ENCODE data around the gene EMX1.
A peak's percentile ranks its signal among the peaks of the same experiment; 100 is the strongest.

Gene EMX1

DNA sequence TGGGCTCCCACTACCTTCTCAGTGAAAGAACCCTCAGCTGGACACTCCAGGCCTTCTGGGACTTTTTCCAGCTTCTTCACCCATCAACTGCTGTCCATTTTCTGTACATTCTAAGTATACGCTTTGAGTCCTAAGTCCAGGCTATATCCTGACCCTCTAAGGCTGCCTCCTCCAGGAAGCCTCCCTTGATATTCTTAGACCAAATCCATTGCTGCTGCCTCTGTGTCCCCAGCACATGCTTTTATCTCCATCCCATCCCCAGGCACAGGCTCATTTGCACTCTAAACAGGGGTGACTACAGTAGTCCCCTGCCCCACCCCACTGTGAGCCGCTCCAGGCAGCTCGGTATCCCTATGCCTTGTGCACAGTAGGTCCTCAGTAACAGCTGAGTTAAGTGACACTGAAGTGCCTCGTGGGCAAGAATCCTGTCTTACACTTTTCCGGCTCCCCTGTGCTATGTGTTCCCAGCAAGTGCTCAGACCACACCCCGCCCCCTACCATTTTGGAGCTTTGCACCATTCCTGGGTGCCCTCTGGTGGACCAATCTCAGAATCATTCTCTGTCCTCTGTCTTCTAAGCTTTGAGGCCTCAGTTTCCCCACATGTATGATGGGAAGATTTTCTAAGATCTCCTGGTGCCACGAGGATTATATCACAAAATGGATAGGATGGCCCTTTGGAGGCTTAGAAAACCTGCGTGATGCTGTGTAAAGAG, 34.9 kb downstream of the EMX1 start:
- no peak overlapping the region for H3K9ac ChIP-seq (ENCODE audit: low read depth, low read length, poor library complexity, severe bottlenecking)
- no peak overlapping the region for H3K4me3 ChIP-seq (ENCODE audit: low read length, poor library complexity, severe bottlenecking)
- no peaks in the 10 kb centered on the region for H3K36me3 ChIP-seq (ENCODE audit: insufficient read depth, low read length)

DNA sequence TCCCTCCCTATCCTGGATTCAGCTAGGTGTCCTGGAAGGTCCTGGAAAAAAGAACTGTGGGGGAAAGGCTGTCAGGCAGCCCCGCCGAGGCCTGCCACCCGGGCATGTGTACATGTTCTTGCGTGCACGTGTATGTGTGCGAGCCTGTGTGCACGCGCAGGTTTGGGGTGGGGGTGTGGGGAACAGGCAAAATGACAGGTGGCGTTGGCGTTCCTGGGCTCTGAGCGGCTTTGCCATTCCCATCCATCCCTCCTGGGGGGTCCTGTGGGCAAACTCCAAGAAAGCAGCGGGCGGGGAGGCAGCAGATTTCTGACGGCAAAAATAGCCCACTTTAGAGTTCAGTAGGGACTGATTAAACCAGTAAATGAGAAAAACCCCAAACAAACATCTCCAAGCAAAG, 35.6 kb downstream of the EMX1 start:
- Histone ChIP-seq H3K4me3 (ENCODE audit: low read length, poor library complexity, severe bottlenecking) (no peak overlapping the region), H3K79me2 (ENCODE audit: insufficient read depth, low read length) (peaks cover 40% of the 10 kb centered on the region), H4K20me1 (ENCODE audit: insufficient read depth, low read length, poor library complexity, severe bottlenecking) (peaks cover 22% of the 10 kb centered on the region), H3K4me2 (ENCODE audit: low read depth, low read length, poor library complexity, severe bottlenecking) (no peak overlapping the region), H3K36me3 (ENCODE audit: insufficient read depth, low read length) (no peaks in the 10 kb centered on the region), H2AFZ (ENCODE audit: low read length) (no peak overlapping the region), H3K9me2 (replicated peaks; ENCODE audit: low read depth, low read length) (no peaks in the 10 kb centered on the region), H3K27me3 (ENCODE audit: insufficient read depth, low read length, poor library complexity, severe bottlenecking) (no peaks in the 10 kb centered on the region), H3K9me3 (ENCODE audit: insufficient read depth, low read depth, low read length) (no peaks in the 10 kb centered on the region), H3F3A (ENCODE audit: low read depth) (no peaks in the 10 kb centered on the region), H3K9ac (ENCODE audit: low read depth, low read length, poor library complexity, severe bottlenecking) (no peak overlapping the region), H3K4me1 (ENCODE audit: insufficient read depth, low read length, poor library complexity, severe bottlenecking) (peaks cover 34% of the 10 kb centered on the region)
- TF ChIP-seq, protein P1, sequence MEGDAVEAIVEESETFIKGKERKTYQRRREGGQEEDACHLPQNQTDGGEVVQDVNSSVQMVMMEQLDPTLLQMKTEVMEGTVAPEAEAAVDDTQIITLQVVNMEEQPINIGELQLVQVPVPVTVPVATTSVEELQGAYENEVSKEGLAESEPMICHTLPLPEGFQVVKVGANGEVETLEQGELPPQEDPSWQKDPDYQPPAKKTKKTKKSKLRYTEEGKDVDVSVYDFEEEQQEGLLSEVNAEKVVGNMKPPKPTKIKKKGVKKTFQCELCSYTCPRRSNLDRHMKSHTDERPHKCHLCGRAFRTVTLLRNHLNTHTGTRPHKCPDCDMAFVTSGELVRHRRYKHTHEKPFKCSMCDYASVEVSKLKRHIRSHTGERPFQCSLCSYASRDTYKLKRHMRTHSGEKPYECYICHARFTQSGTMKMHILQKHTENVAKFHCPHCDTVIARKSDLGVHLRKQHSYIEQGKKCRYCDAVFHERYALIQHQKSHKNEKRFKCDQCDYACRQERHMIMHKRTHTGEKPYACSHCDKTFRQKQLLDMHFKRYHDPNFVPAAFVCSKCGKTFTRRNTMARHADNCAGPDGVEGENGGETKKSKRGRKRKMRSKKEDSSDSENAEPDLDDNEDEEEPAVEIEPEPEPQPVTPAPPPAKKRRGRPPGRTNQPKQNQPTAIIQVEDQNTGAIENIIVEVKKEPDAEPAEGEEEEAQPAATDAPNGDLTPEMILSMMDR (conservative IDR thresholded peaks at IDR 0.05; ENCODE audit: low read length) = no peak
- TF ChIP-seq EZH2phosphoT487 (IDR thresholded peaks at IDR 0.05; ENCODE audit: borderline replicate concordance) = no peak

More for the DNA sequence above, 34.9 kb downstream of the EMX1 start:
- Histone ChIP-seq H3K79me2 (ENCODE audit: insufficient read depth, low read length) (peaks cover 33% of the 10 kb centered on the region), H3K4me1 (ENCODE audit: insufficient read depth, low read length, poor library complexity, severe bottlenecking) (peaks cover 28% of the 10 kb centered on the region), H3K4me2 (ENCODE audit: low read depth, low read length, poor library complexity, severe bottlenecking) (no peak overlapping the region), H4K20me1 (ENCODE audit: insufficient read depth, low read length, poor library complexity, severe bottlenecking) (peaks cover 20% of the 10 kb centered on the region), H3F3A (ENCODE audit: low read depth) (no peaks in the 10 kb centered on the region), H3K27me3 (ENCODE audit: insufficient read depth, low read length, poor library complexity, severe bottlenecking) (no peaks in the 10 kb centered on the region), H2AFZ (ENCODE audit: low read length) (no peak overlapping the region), H3K9me2 (replicated peaks; ENCODE audit: low read depth, low read length) (no peaks in the 10 kb centered on the region), H3K9me3 (ENCODE audit: insufficient read depth, low read depth, low read length) (no peaks in the 10 kb centered on the region)
- TF ChIP-seq EZH2phosphoT487 (IDR thresholded peaks at IDR 0.05; ENCODE audit: borderline replicate concordance) = no peak
- TF ChIP-seq, protein P1 (conservative IDR thresholded peaks at IDR 0.05; ENCODE audit: low read length) = peak; percentile 21; the same call in 1 of the 2 replicates

DNA sequence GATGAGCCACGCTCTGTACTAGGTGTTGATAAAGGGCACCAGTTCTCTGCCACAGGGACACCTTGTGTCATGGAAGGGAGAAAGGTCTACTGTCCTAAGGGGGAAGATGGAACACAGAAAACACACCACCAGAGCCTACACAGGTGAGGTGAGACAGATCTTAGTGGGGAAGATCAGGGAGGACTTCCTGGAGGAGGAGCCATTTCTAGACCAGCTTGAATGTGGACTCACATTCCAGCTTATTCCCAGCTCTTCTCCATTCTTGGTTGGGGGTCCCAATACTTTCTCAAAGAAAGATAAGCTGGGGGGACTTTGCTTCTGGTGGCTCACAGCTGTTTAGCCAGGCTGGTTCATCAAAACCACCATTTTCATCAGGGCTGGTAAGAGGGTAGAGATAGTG, 36.2 kb downstream of the EMX1 start:
- peak overlapping the region; percentile 90 for H3K9ac ChIP-seq (ENCODE audit: low read depth, low read length, poor library complexity, severe bottlenecking)
- no peaks in the 10 kb centered on the region for H3K9me2 ChIP-seq (replicated peaks; ENCODE audit: low read depth, low read length)
- H3K79me2 ChIP-seq (ENCODE audit: insufficient read depth, low read length) = peaks cover 46% of the 10 kb centered on the region
- H3K4me1 ChIP-seq (ENCODE audit: insufficient read depth, low read length, poor library complexity, severe bottlenecking) = peaks cover 39% of the 10 kb centered on the region
- peak overlapping the region; percentile 93 for H3K4me2 ChIP-seq (ENCODE audit: low read depth, low read length, poor library complexity, severe bottlenecking)
- H3F3A ChIP-seq (ENCODE audit: low read depth) = no peaks in the 10 kb centered on the region
- no peaks in the 10 kb centered on the region for H3K27me3 ChIP-seq (ENCODE audit: insufficient read depth, low read length, poor library complexity, severe bottlenecking)
- peaks cover 22% of the 10 kb centered on the region for H4K20me1 ChIP-seq (ENCODE audit: insufficient read depth, low read length, poor library complexity, severe bottlenecking)
- peak overlapping the region; percentile 44 for H2AFZ ChIP-seq (ENCODE audit: low read length)
- no peaks in the 10 kb centered on the region for H3K36me3 ChIP-seq (ENCODE audit: insufficient read depth, low read length)
- peak overlapping the region; percentile 86 for H3K4me3 ChIP-seq (ENCODE audit: low read length, poor library complexity, severe bottlenecking)
- TF ChIP-seq, protein P1 (conservative IDR thresholded peaks at IDR 0.05; ENCODE audit: low read length) = no peak
- no peak for TF ChIP-seq EZH2phosphoT487 (IDR thresholded peaks at IDR 0.05; ENCODE audit: borderline replicate concordance)
- H3K9me3 ChIP-seq (ENCODE audit: insufficient read depth, low read depth, low read length) = no peaks in the 10 kb centered on the region
